H1 (cell line): ENCODE measurements around the gene MRPS27. TPM values are rescaled to one million over a fixed set of nuclear protein-coding genes. Genes with fewer than 3 reads are reported as not detected.

Source experiments
- CTCF ChIA-PET: fragments of 300-600 bp; sonication (Branson Sonifier 250); formaldehyde crosslinking; loops from one replicate; lab custom pipeline; 2021; ENCODE audit not compliant: partially characterized antibody; lab: Charles Lee
- POLR2A ChIA-PET: fragments of 300-600 bp; sonication (Branson Sonifier 250); formaldehyde crosslinking; loops from one replicate; lab custom pipeline; 2021; ENCODE audit warnings: inconsistent platforms; ENCODE audit not compliant: partially characterized antibody; lab: Charles Lee
- DNase-seq, 2 experiments: peaks; one replicate each; pipeline versions ENCODE4 v3.0.0 to v3.0.0-alpha.2; 2010 to 2022; ENCODE audit warnings: low spot score in 2 of 2, low read depth in 1 of 2, mixed read lengths in 1 of 2
- FAIRE-seq: peaks from 2 replicates; lab custom pipeline; 2011; peaks lifted over from hg19 to GRCh38; lab: Jason Lieb, UNC
- H2AFZ ChIP-seq: 2 replicates; pipeline ENCODE4 v1.8.1; 2012; ENCODE audit warnings: low read length, inconsistent platforms
- H2AK5ac ChIP-seq: 2 replicates; pipeline ENCODE4 v1.6.1; 2013; ENCODE audit warnings: low read depth, low read length
- H2BK120ac ChIP-seq: replicated peaks from 2 replicates; pipeline ENCODE3; 2013; ENCODE audit warnings: low read depth, low read length, inconsistent platforms
- H2BK12ac ChIP-seq: 2 replicates; pipeline ENCODE4 v1.6.1; 2013; ENCODE audit warnings: low read depth, low read length
- H2BK15ac ChIP-seq: 2 replicates; pipeline ENCODE4 v1.6.1; 2013; ENCODE audit warnings: low read length
- H2BK20ac ChIP-seq: 2 replicates; pipeline ENCODE4 v1.6.1; 2013; ENCODE audit warnings: low read length
- H2BK5ac ChIP-seq: 2 replicates; pipeline ENCODE4 v1.6.1; 2013; ENCODE audit warnings: low read depth, low read length
- H3K14ac ChIP-seq: 2 replicates; pipeline ENCODE4 v1.6.1; 2013; ENCODE audit warnings: inconsistent platforms; ENCODE audit not compliant: insufficient read length
- H3K18ac ChIP-seq: 2 replicates; pipeline ENCODE4 v1.6.1; 2013; ENCODE audit warnings: low read length; ENCODE audit errors: extremely low read depth
- H3K23ac ChIP-seq: 2 replicates; pipeline ENCODE4 v1.6.1; 2013; ENCODE audit warnings: inconsistent platforms; ENCODE audit not compliant: insufficient read length
- H3K23me2 ChIP-seq: 2 replicates; pipeline ENCODE4 v1.6.1; 2013; ENCODE audit warnings: low read depth, low read length
- H3K27ac ChIP-seq: 2 replicates; pipeline ENCODE4 v1.6.1; 2011; ENCODE audit warnings: low read depth, low read length, inconsistent platforms
- H3K27me3 ChIP-seq, 4 experiments: replicated peaks in 1 of 4; 1 replicate in 1 of 4; 2 replicates in 3 of 4; pipeline versions ENCODE4 v1.6.1 to v1.8.1; 2011 to 2013; ENCODE audit warnings: low read length in 3 of 4, mild to moderate bottlenecking in 3 of 4, inconsistent platforms in 2 of 4, mixed read lengths in 2 of 4, moderate library complexity in 1 of 4; ENCODE audit not compliant: control insufficient read depth in 3 of 4, insufficient read depth in 3 of 4; ENCODE audit errors: extremely low read depth in 1 of 4
- H3K36me3 ChIP-seq, 4 experiments: 2 replicates each; pipeline versions ENCODE4 v1.6.1 to v1.8.1; 2011 to 2013; ENCODE audit warnings: mild to moderate bottlenecking in 4 of 4, low read length in 3 of 4, moderate library complexity in 2 of 4, control low read depth in 1 of 4, inconsistent platforms in 1 of 4; ENCODE audit not compliant: insufficient read depth in 4 of 4, control insufficient read depth in 2 of 4
- H3K4ac ChIP-seq: replicated peaks from 2 replicates; pipeline ENCODE3; 2013; ENCODE audit warnings: low read length, low read depth, mixed read lengths, inconsistent platforms; ENCODE audit not compliant: insufficient read length
- H3K4me1 ChIP-seq, 4 experiments: replicated peaks in 1 of 4; 1 replicate in 1 of 4; 2 replicates in 3 of 4; pipeline versions ENCODE4 v1.6.1 to v1.8.1; 2011 to 2013; ENCODE audit warnings: low read length in 3 of 4, inconsistent platforms in 2 of 4, mixed read lengths in 1 of 4; ENCODE audit not compliant: insufficient read depth in 4 of 4, control insufficient read depth in 3 of 4
- H3K4me2 ChIP-seq, 2 experiments: 2 replicates each; pipeline versions ENCODE4 v1.6.1 to v1.8.1; 2011 to 2013; ENCODE audit warnings: low read depth in 2 of 2, low read length in 2 of 2, control low read depth in 1 of 2, inconsistent platforms in 1 of 2, mild to moderate bottlenecking in 1 of 2; ENCODE audit not compliant: insufficient read depth in 1 of 2
- H3K4me3 ChIP-seq, 4 experiments: fragments of 200-600, 300-600 bp in 1 of 4; sonication (generic), shearing (Covaris generic), sonication (Bioruptor Twin) in 1 of 4; 2 replicates each; pipeline versions ENCODE4 v1.5.1 to v1.8.1; 2011 to 2016; ENCODE audit warnings: low read length in 4 of 4, low read depth in 3 of 4, control low read depth in 2 of 4, inconsistent platforms in 2 of 4, mild to moderate bottlenecking in 2 of 4, mixed read lengths in 1 of 4, moderate library complexity in 1 of 4; ENCODE audit not compliant: insufficient read depth in 2 of 4; ENCODE audit errors: extremely low read depth in 1 of 4
- H3K56ac ChIP-seq: replicated peaks from 2 replicates; pipeline ENCODE3; 2013; ENCODE audit warnings: low read depth, mild to moderate bottlenecking, mixed read lengths, low read length, inconsistent platforms; ENCODE audit not compliant: insufficient read length
- H3K79me1 ChIP-seq: 2 replicates; pipeline ENCODE4 v1.6.1; 2013; ENCODE audit warnings: low read depth, low read length, control low read depth
- H3K79me2 ChIP-seq, 2 experiments: 2 replicates each; pipeline versions ENCODE4 v1.6.1 to v1.8.1; 2012 to 2013; ENCODE audit warnings: low read length in 2 of 2, mild to moderate bottlenecking in 2 of 2, inconsistent platforms in 1 of 2; ENCODE audit not compliant: insufficient read depth in 2 of 2, control insufficient read depth in 1 of 2
- H3K9ac ChIP-seq, 4 experiments: replicated peaks in 1 of 4; 1 replicate in 1 of 4; 2 replicates in 3 of 4; pipeline versions ENCODE4 v1.6.1 to v1.8.1; 2011 to 2013; ENCODE audit warnings: low read depth in 3 of 4, low read length in 3 of 4, control low read depth in 2 of 4, mild to moderate bottlenecking in 2 of 4, moderate library complexity in 2 of 4, inconsistent platforms in 1 of 4; ENCODE audit errors: extremely low read depth in 1 of 4
- H3K9me3 ChIP-seq, 2 experiments: 2 replicates each; pipeline versions ENCODE4 v1.6.1 to v1.8.1; 2012 to 2013; ENCODE audit warnings: mild to moderate bottlenecking in 2 of 2, moderate library complexity in 2 of 2, control low read depth in 1 of 2, inconsistent platforms in 1 of 2, low read depth in 1 of 2, low read length in 1 of 2, mixed read lengths in 1 of 2; ENCODE audit not compliant: insufficient read depth in 2 of 2
- H4K20me1 ChIP-seq, 2 experiments: replicated peaks in 1 of 2; 2 replicates each; pipeline versions ENCODE3 to v1.8.1; 2011 to 2013; ENCODE audit warnings: inconsistent platforms in 2 of 2, low read length in 2 of 2, mild to moderate bottlenecking in 1 of 2; ENCODE audit not compliant: insufficient read depth in 2 of 2, control insufficient read depth in 1 of 2
- H4K5ac ChIP-seq: 2 replicates; pipeline ENCODE4 v1.6.1; 2013; ENCODE audit warnings: low read length, low read depth, mixed read lengths, inconsistent platforms; ENCODE audit not compliant: insufficient read length
- H4K8ac ChIP-seq: 2 replicates; pipeline ENCODE4 v1.8.0; 2013; ENCODE audit warnings: mild to moderate bottlenecking, moderate library complexity, low read length, inconsistent platforms; ENCODE audit not compliant: insufficient read depth; ENCODE audit errors: extremely low read depth
- H4K91ac ChIP-seq: replicated peaks from 2 replicates; pipeline ENCODE3; 2013; ENCODE audit warnings: low read length, mixed read lengths, inconsistent platforms; ENCODE audit not compliant: insufficient read length
- BRCA1 ChIP-seq: IDR thresholded peaks from 2 replicates; pipeline ENCODE4 v1.6.1; 2012; ENCODE audit warnings: low read depth, low read length, improper control_type of control experiment
- CBX5 ChIP-seq: fragments of 300-800, 300-1000 bp; sonication (generic); IDR thresholded peaks from 2 replicates; pipeline ENCODE4 v1.7.1; 2016; ENCODE audit warnings: antibody characterized with exemption, low read length, low read depth
- CTBP2 ChIP-seq: IDR thresholded peaks from 2 replicates; pipeline ENCODE4 v1.7.0; 2011; ENCODE audit warnings: borderline replicate concordance, mild to moderate bottlenecking, moderate library complexity, mixed read lengths, low read length; ENCODE audit not compliant: insufficient read depth, insufficient read length
- E2F6 ChIP-seq: IDR thresholded peaks from 2 replicates; pipeline ENCODE4 v1.6.1; 2012; ENCODE audit warnings: inconsistent platforms
- POU5F1 ChIP-seq: IDR thresholded peaks from 2 replicates; pipeline ENCODE4 v1.6.1; 2011; ENCODE audit warnings: low read depth, mild to moderate bottlenecking, low read length, moderate library complexity
- RAD21 ChIP-seq, 2 experiments: IDR thresholded peaks in 1 of 2; conservative IDR thresholded peaks in 1 of 2; 2 replicates each; pipeline ENCODE4 v1.6.1; 2011; ENCODE audit warnings: low read depth in 2 of 2, low read length in 2 of 2, improper control_type of control experiment in 1 of 2, inconsistent platforms in 1 of 2, mild to moderate bottlenecking in 1 of 2, moderate library complexity in 1 of 2
- USF2 ChIP-seq: IDR thresholded peaks from 2 replicates; pipeline ENCODE4 v1.6.1; 2011; ENCODE audit warnings: low read length, improper control_type of control experiment
- ZNF274 ChIP-seq: IDR thresholded peaks from 2 replicates; pipeline ENCODE4 v1.7.0; 2012; ENCODE audit warnings: low read length, borderline replicate concordance; ENCODE audit errors: extremely low read depth
- WGBS, 2 experiments: shearing (Covaris generic) in 1 of 2; methylation state at CpG; one replicate each; pipeline versions ENCODE4 v1.1.6 to v1.1.7; 2013 to 2015; ENCODE audit warnings: low lambda C conversion rate in 2 of 2, mixed read lengths in 2 of 2, inconsistent platforms in 1 of 2, low coverage in 1 of 2, missing lambda C conversion rate in 1 of 2; ENCODE audit not compliant: insufficient replicate concordance in 2 of 2, insufficient coverage in 1 of 2, insufficient read length in 1 of 2; ENCODE audit errors: extremely low coverage in 1 of 2, missing lambda C conversion rate in 1 of 2; 5-methylcytosine and 5-hydroxymethylcytosine counted together
- polyA plus RNA-seq, 7 experiments: library from polyadenylated mRNA; depleted of rRNA in 3 of 7; stranded (reverse) in 5 of 7; unstranded in 2 of 7; fragments of >200 nt in 5 of 7; fragments of 200-250 nt in 2 of 7; gene quantifications; 1 replicate in 5 of 7; 2 replicates in 1 of 7; 4 replicates in 1 of 7; pipeline versions ENCODE4 v1.2.1 to v1.2.3, GENCODE V29; 2011 to 2013; ENCODE audit warnings: missing spikeins in 2 of 7, mixed read lengths in 2 of 7
- total RNA-seq: library from RNA; stranded (reverse); fragmentation: NEBNext Ultra II Directional; extraction: Animal tissue kit (Norgen Biotek cat#: 25700); gene quantifications from 2 replicates; pipeline ENCODE4 v1.2.1, GENCODE V29; 2021

Gene MRPS27
- total and polyA plus RNA-seq, 2 of the 8 experiments (the other 6 are each of a cell fraction or from before 2014, with no cell fraction given): 93.2 to 102 TPM

GRCh38 chr5:72305194-72306142 is 14.6 kb downstream of the MRPS27 start:
- peaks cover 0 to 61% of the 10 kb centered on the region in 2 experiments; a peak in 3 of 4 replicates for H3K79me2 ChIP-seq
- no peak overlapping the region for H3K9ac ChIP-seq
- H3K4me3 ChIP-seq: no peak overlapping the region
- H3K23me2 ChIP-seq: peaks cover 4% of the 10 kb centered on the region; the same call in 1 of the 2 replicates
- H2BK120ac ChIP-seq: no peak overlapping the region
- H3K14ac ChIP-seq: no peak overlapping the region
- no peak for FAIRE-seq
- H4K8ac ChIP-seq: no peak overlapping the region
- POLR2A ChIA-PET: interaction anchor here (0.6 to 5.9 kb wide), 4 partner anchors 14 to 268 kb away, joined by 3 to 44 read pairs (median 4); partner anchors contain the start of genes MAP1B, MRPS27 and PTCD2
- no peak overlapping the region for H2BK20ac ChIP-seq
- H3K9me3 ChIP-seq: no peaks in the 10 kb centered on the region
- no peak overlapping the region for H2AK5ac ChIP-seq
- H3K36me3 ChIP-seq: peaks cover 2 to 7% (median 4%) of the 10 kb centered on the region in 4 experiments; a peak in 6 of 8 replicates
- CTCF ChIA-PET: interaction anchor here (0.9 to 1.7 kb wide), 5 partner anchors 9 to 149 kb away, joined by 3 to 5 read pairs (median 3); partner anchors contain the start of genes MRPS27 and PTCD2
- 90% methylated on average over 2 of the region's 2 CpGs; no CpG with 5 or more reads in 1 of the 2 experiments for WGBS, 2 experiments
- H3K56ac ChIP-seq: no peak overlapping the region
- no peak overlapping the region; a peak in 1 of 4 replicates for H3K4me2 ChIP-seq
- peak overlapping the region; percentile 39; the same call in 1 of the 2 replicates for H3K27ac ChIP-seq
- peaks cover 2 to 14% (median 11%) of the 10 kb centered on the region in 4 experiments; a peak in 5 of 7 replicates for H3K4me1 ChIP-seq
- H3K4ac ChIP-seq: no peak overlapping the region
- no peak overlapping the region for H4K5ac ChIP-seq
- H4K91ac ChIP-seq: no peak overlapping the region
- no peak overlapping the region for H2BK15ac ChIP-seq
- H2BK12ac ChIP-seq: no peak overlapping the region
- no peaks in the 10 kb centered on the region; the same call in 1 of the 2 replicates for H3K79me1 ChIP-seq
- no peaks in the 10 kb centered on the region for H4K20me1 ChIP-seq
- no peak for DNase-seq
- no peaks in the 10 kb centered on the region for H3K27me3 ChIP-seq
- H2AFZ ChIP-seq: no peak overlapping the region
- H2BK5ac ChIP-seq: no peak overlapping the region
- H3K18ac ChIP-seq: no peak overlapping the region
- no peak overlapping the region for H3K23ac ChIP-seq
- TF ChIP-seq RAD21 (IDR thresholded peaks at IDR 0.05 in 1 of 2, conservative IDR thresholded peaks at IDR 0.05 in 1 of 2; ENCODE audit: low read depth in 2 of 2, low read length in 2 of 2) (no peak), POU5F1 (no peak), CBX5 (no peak), BRCA1 (no peak), E2F6 (no peak), USF2 (no peak), ZNF274 (no peak), CTBP2 (no peak)
